ENCODE measurements around the gene RALGPS1. TPM values are rescaled to one million over a fixed set of nuclear protein-coding genes. Genes with fewer than 3 reads are reported as not detected.

Gene RALGPS1
- total RNA-seq, 2 donors from 2014 or later: 1.4 to 13.8 TPM

GRCh38 chr9:127083138-127083980 is 168.8 kb downstream of the RALGPS1 start:
- Mint-ChIP-seq H3K36me3 (no peaks in the 10 kb centered on the region), H3K9me3 (no peaks in the 10 kb centered on the region), H3K27ac (no peak overlapping the region)
- DNase-seq (ENCODE audit: low spot score in 2 of 2): no peak
- no peak for ATAC-seq

DNA sequence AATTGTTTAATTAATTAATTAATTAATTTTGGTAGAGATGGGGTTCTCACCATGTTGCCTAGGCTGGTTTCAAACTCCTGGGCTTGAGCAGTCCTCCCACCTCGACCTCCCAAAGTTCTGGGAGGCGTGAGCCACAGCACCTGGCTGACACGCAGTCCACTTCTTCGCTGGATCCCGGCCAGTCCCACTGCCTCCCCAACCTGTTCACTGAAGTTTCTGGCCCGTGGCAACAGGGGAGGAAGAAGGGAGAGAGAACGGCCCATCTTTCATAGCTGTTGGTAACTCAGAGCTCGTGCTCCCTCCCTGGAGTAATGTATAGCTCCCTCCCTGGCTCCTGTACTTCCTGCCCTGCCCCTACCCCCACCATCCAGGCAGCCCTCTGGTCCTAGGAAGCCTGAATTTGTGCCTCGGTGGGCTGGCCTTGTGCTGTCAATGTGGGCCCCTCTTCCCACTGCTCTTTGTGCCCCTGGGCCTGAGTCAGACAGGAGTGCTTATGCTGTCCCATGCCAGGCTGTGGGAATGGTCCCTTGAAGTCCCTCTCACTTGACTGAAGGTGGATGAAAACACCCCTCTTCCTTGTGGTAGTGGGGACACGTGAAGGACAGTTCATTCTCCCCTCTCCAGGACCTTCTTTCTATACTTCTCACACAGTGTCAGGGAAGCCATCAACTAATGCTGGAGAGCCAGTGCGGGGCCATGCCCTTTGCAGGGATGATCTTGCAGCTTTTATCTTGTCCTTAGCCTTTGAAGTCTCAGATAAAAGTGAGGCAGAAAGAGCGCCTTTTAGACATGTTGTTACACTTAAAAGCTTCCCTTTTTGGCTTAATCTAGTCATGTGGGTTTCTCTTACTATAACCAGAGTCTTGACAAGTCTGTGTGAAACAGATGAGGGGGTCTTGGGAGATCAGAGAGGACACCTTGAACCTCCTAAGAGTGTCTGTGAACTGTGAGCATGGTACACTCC is 169.8 kb downstream of the RALGPS1 start:
- Mint-ChIP-seq H3K9me3 (no peaks in the 10 kb centered on the region), H3K27ac (no peak overlapping the region), H3K36me3 (no peaks in the 10 kb centered on the region)
- peak; percentile 28 to 47 for ATAC-seq
- DNase-seq (ENCODE audit: low spot score in 2 of 2): no peak

DNA sequence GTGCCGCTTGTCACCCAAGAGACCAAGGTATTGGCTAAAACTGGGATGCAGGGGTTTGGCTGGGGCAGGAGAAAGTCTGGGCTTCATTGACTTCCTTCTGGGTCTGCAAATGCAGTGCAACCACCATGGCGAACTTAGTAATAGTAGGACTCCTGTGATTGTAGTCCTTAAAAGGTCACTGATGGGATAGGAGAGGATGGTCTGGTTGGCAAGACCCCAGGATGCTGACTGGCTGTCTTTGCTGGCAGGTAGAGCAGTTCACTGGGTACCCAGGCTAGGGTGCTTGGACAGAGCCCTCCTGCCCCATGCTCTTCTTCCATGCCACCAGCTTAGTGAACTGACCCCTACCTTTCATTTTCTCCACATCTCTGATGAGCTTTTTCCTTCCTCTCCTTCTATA is 170.6 kb downstream of the RALGPS1 start:
- Mint-ChIP-seq H3K9me3 (no peaks in the 10 kb centered on the region), H3K27ac (no peak overlapping the region), H3K36me3 (no peaks in the 10 kb centered on the region)
- ATAC-seq: no peak
- DNase-seq (ENCODE audit: low spot score in 2 of 2): no peak

GRCh38 chr9:127086771-127087170 is 172.2 kb downstream of the RALGPS1 start:
- DNase-seq (ENCODE audit: low spot score in 2 of 2) (no peak), ATAC-seq (no peak)
- Mint-ChIP-seq H3K27ac (no peak overlapping the region), H3K9me3 (no peaks in the 10 kb centered on the region), H3K36me3 (no peaks in the 10 kb centered on the region)

GRCh38 chr9:127087411-127087810 is 172.8 kb downstream of the RALGPS1 start:
- DNase-seq (ENCODE audit: low spot score in 2 of 2) (no peak), ATAC-seq (no peak)
- Mint-ChIP-seq H3K9me3 (no peaks in the 10 kb centered on the region), H3K36me3 (no peaks in the 10 kb centered on the region), H3K27ac (no peak overlapping the region)

GRCh38 chr9:127087836-127088235 is 173.3 kb downstream of the RALGPS1 start:
- Mint-ChIP-seq H3K27ac (no peak overlapping the region), H3K36me3 (no peaks in the 10 kb centered on the region), H3K9me3 (no peaks in the 10 kb centered on the region)
- no peak for ATAC-seq
- no peak for DNase-seq (ENCODE audit: low spot score in 2 of 2)

- Mint-ChIP-seq H3K27ac (no peak overlapping the region), H3K9me3 (no peaks in the 10 kb centered on the region), H3K36me3 (no peaks in the 10 kb centered on the region)
- DNase-seq (ENCODE audit: low spot score in 2 of 2) (no peak), ATAC-seq (no peak)
Observed at GRCh38 chr9:127088724-127089615, 174.4 kb downstream of the RALGPS1 start.

GRCh38 chr9:127089631-127090081 is 175.1 kb downstream of the RALGPS1 start:
- no peak overlapping the region for H3K27ac Mint-ChIP-seq
- no peaks in the 10 kb centered on the region for H3K36me3 Mint-ChIP-seq
- no peaks in the 10 kb centered on the region for H3K9me3 Mint-ChIP-seq
- DNase-seq (ENCODE audit: low spot score in 2 of 2) (no peak), ATAC-seq (no peak)

GRCh38 chr9:127090341-127090985 is 175.9 kb downstream of the RALGPS1 start:
- no peak for DNase-seq (ENCODE audit: low spot score in 2 of 2)

DNA sequence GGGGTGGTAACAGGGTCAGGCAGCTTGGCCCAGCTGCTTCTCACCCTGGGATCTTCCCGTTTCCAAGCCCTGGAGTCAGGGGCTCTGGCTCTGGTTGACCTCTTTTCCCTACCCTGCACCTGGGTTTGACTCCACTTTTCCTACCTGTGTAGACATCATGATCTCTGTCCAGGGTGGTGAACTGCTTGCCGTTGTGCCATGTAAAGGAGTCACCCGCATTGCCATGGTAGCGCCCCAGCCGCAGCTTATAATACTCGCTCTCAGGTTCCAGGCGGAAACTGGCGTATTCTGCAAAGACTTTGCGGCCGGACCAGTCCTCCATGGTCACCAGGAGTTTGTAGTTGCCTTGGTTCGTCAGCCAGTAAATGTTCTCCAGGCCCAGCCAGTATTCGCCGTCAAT is 176.9 kb downstream of the RALGPS1 start:
- ATAC-seq (no peak), DNase-seq (ENCODE audit: low spot score in 2 of 2) (no peak)
- Mint-ChIP-seq H3K36me3 (no peaks in the 10 kb centered on the region), H3K9me3 (no peaks in the 10 kb centered on the region), H3K27ac (no peak overlapping the region)

More at GRCh38 chr9:127090341-127090985, 175.9 kb downstream of the RALGPS1 start:
- Mint-ChIP-seq H3K36me3 (no peaks in the 10 kb centered on the region), H3K9me3 (no peaks in the 10 kb centered on the region), H3K27ac (no peak overlapping the region)
- ATAC-seq: no peak

DNA sequence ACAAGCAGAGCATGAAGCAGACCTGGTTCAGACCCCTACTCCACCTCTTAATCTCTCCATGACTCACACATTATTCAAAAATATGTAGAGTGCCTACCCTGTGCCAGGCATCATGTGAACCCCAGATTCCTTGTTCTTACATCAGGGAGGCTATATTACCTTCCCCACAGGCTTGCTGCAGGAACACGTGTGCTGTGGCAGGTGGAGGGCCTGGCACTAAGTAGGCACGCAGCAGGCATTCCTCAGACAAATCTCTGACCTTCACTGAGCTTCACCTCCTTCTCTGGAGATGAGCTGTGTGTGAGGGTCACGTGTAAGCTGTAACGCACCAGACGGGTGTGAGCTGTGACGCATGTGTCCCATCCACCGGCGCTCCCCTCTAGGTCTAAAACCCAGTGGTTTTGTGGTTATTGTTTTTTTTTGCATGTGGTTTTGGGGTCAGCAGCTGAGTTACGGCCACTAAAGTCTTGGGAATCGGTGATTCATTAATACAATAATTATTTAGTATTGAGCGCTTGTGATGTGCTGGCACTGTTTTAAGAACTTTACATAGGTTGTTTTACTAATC is 177.5 kb downstream of the RALGPS1 start:
- H3K9me3 Mint-ChIP-seq: no peaks in the 10 kb centered on the region
- DNase-seq (ENCODE audit: low spot score in 2 of 2): no peak
- no peaks in the 10 kb centered on the region for H3K36me3 Mint-ChIP-seq
- no peak for ATAC-seq
- no peak overlapping the region for H3K27ac Mint-ChIP-seq

GRCh38 chr9:127093319-127094020 is 178.9 kb downstream of the RALGPS1 start:
- no peak overlapping the region for H3K27ac Mint-ChIP-seq
- H3K9me3 Mint-ChIP-seq: no peaks in the 10 kb centered on the region
- no peaks in the 10 kb centered on the region for H3K36me3 Mint-ChIP-seq
- DNase-seq (ENCODE audit: low spot score in 2 of 2) (peak in 1 of 2 donors; percentile 7), ATAC-seq (no peak)

DNA sequence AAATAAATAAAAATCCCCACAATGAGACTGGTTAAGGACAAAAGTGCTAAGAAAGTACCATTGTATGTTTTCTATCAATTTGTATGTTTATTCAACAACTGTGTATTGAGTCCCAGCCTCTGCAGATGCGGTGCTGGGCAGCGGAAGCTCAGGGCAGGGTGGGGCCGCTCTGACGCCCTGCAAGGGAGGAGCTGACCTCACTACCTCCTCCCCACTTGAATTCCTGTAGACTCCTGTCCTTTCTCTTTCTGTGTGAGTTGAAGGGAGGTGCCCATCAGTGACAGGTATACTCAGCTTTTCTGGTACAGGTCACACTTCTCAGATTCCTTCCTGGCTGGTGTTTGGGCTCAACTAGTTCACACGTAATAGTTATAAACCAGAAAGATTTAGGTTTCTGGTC is 180.8 kb downstream of the RALGPS1 start:
- ATAC-seq (no peak), DNase-seq (ENCODE audit: low spot score in 2 of 2) (no peak)
- Mint-ChIP-seq H3K36me3 (no peaks in the 10 kb centered on the region), H3K9me3 (no peaks in the 10 kb centered on the region), H3K27ac (no peak overlapping the region)

DNA sequence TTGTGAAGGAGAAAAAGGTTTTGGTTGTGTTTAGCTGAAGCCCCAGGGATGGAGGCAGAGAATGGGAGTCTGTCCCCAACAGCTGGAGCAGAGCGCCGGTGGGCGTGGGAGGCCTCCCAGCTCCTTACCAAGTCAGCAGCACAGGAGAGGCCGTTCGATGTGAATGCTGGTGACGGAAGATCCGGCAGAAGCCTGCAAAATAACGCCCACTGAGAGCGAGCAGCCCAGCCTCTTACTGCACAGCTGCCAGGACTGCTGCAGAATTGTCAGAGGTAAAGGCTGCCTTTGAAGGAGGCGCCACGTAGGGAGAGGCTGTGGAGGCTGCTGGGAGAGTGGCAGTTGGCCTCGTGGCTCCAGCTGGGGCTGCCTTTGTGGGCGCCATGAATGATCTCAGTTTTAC is 181.6 kb downstream of the RALGPS1 start:
- Mint-ChIP-seq H3K27ac (no peak overlapping the region), H3K9me3 (no peaks in the 10 kb centered on the region), H3K36me3 (no peaks in the 10 kb centered on the region)
- no peak for DNase-seq (ENCODE audit: low spot score in 2 of 2)
- no peak for ATAC-seq

DNA sequence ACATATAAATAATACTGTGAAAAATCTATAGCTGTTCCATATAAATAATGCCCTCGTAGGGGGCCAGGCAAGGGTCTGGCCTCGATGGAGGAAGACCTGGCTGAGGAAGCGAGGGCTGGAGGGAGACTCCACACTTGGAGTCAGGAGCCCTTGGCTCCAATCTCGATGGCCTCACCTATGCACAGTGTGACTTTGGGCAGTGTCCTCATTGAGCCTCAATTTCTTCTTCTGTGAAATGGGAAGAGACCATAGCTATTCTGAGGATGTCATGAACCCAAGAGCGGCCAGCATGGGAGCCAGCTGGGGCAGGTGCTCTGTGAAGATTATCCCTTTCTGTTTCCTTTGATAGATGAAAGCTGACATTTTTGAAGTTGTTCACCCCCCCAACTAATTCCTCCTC is 183.1 kb downstream of the RALGPS1 start:
- Mint-ChIP-seq H3K36me3 (no peaks in the 10 kb centered on the region), H3K27ac (no peak overlapping the region), H3K9me3 (no peaks in the 10 kb centered on the region)
- no peak for ATAC-seq
- DNase-seq (ENCODE audit: low spot score in 2 of 2): no peak
